Keratinocyte (primary cell): ENCODE results near the gene SSTR5. TPM values are rescaled to one million over a fixed set of nuclear protein-coding genes. Genes with fewer than 3 reads are reported as not detected.

Experiments used
- DNase-seq: peaks from one replicate; pipeline ENCODE4 v3.0.0-alpha.2; 2011; ENCODE audit warnings: low read depth, missing footprints, low spot score
- FAIRE-seq: peaks from 2 replicates; lab custom pipeline; 2011; peaks lifted over from hg19 to GRCh38; lab: Jason Lieb, UNC
- H2AFZ ChIP-seq: 2 replicates; pipeline ENCODE4 v1.6.0; 2012; ENCODE audit warnings: low read length, control low read depth, inconsistent platforms; ENCODE audit not compliant: control insufficient read depth
- H3K27ac ChIP-seq: 2 replicates; pipeline ENCODE4 v1.5.1; 2011; ENCODE audit warnings: low read length; ENCODE audit not compliant: control insufficient read depth, insufficient read depth
- H3K27me3 ChIP-seq: 3 replicates; pipeline ENCODE4 v1.6.0; 2011; ENCODE audit warnings: low read length; ENCODE audit not compliant: control insufficient read depth, insufficient read depth; ENCODE audit errors: extremely low read depth
- H3K36me3 ChIP-seq, 2 experiments: 2 replicates in 1 of 2; 3 replicates in 1 of 2; pipeline ENCODE4 v1.5.1; 2011; ENCODE audit warnings: low read length in 2 of 2, mild to moderate bottlenecking in 1 of 2; ENCODE audit not compliant: control insufficient read depth in 2 of 2, insufficient read depth in 2 of 2; ENCODE audit errors: extremely low read depth in 1 of 2
- H3K4me1 ChIP-seq: 3 replicates; pipeline ENCODE4 v1.5.1; 2011; ENCODE audit warnings: low read length; ENCODE audit not compliant: control insufficient read depth, insufficient read depth; ENCODE audit errors: extremely low read depth
- H3K4me2 ChIP-seq: 3 replicates; pipeline ENCODE4 v1.6.0; 2011; ENCODE audit warnings: low read depth, low read length; ENCODE audit not compliant: control insufficient read depth, insufficient read depth; ENCODE audit errors: extremely low read depth
- H3K4me3 ChIP-seq, 3 experiments: fragments of 200-600 bp in 1 of 3; sonication (generic) in 1 of 3; 2 replicates in 2 of 3; 3 replicates in 1 of 3; pipeline ENCODE4 v1.5.1; 2011 to 2016; ENCODE audit warnings: low read length in 3 of 3, mild to moderate bottlenecking in 3 of 3, control low read depth in 2 of 3, inconsistent platforms in 1 of 3, low read depth in 1 of 3, mixed read lengths in 1 of 3, mixed run types in 1 of 3, moderate library complexity in 1 of 3; ENCODE audit not compliant: control insufficient read depth in 2 of 3, insufficient read depth in 2 of 3; ENCODE audit errors: extremely low read depth in 1 of 3
- H3K79me2 ChIP-seq: 2 replicates; pipeline ENCODE4 v1.6.0; 2012; ENCODE audit warnings: low read length; ENCODE audit not compliant: control insufficient read depth, insufficient read depth
- H3K9ac ChIP-seq: 3 replicates; pipeline ENCODE4 v1.6.0; 2011; ENCODE audit warnings: low read length; ENCODE audit not compliant: control insufficient read depth, insufficient read depth; ENCODE audit errors: extremely low read depth
- H3K9me1 ChIP-seq: 3 replicates; pipeline ENCODE4 v1.6.0; 2011; ENCODE audit warnings: low read length; ENCODE audit not compliant: control insufficient read depth, insufficient read depth; ENCODE audit errors: extremely low read depth
- H3K9me3 ChIP-seq: 2 replicates; pipeline ENCODE4 v1.5.1; 2012; ENCODE audit warnings: low read depth, low read length; ENCODE audit not compliant: control insufficient read depth
- H4K20me1 ChIP-seq: 3 replicates; pipeline ENCODE4 v1.6.0; 2011; ENCODE audit warnings: low read length; ENCODE audit not compliant: control insufficient read depth, insufficient read depth; ENCODE audit errors: extremely low read depth
- EZH2 ChIP-seq: IDR thresholded peaks from one replicate; pipeline ENCODE4 v1.6.1; 2012; ENCODE audit warnings: inconsistent platforms, mild to moderate bottlenecking, low read length, moderate library complexity
- dilution Hi-C: fragments of 300-500 bp; cut with MboI; formaldehyde crosslinking; loops from one replicate; pipeline ENCODE4 v1.7.0; 2020; ENCODE audit warnings: low sequenced_read_pairs; ENCODE audit not compliant: extremely low pct_ligation_motif_present
- polyA plus RNA-seq, 5 experiments: library from polyadenylated mRNA; depleted of rRNA in 3 of 5; stranded (reverse) in 3 of 5; stranded (forward) in 1 of 5; unstranded in 1 of 5; fragments of >200 nt; gene quantifications; 1 replicate in 1 of 5; 2 replicates in 3 of 5; 3 replicates in 1 of 5; pipeline versions ENCODE4 v1.2.1 to v1.2.3, GENCODE V29; 2011 to 2012; ENCODE audit warnings: missing spikeins in 2 of 5, low read depth in 1 of 5, low replicate concordance in 1 of 5
- TF ChIP-seq, protein P1 (sequence below), 3 experiments: IDR thresholded peaks in 1 of 3; conservative IDR thresholded peaks in 1 of 3; optimal IDR thresholded peaks in 1 of 3; 2 replicates in 2 of 3; 3 replicates in 1 of 3; pipeline versions ENCODE3 to v1.5.1; 2011; ENCODE audit warnings: low read length in 3 of 3, mild to moderate bottlenecking in 3 of 3, moderate library complexity in 2 of 3, control low read depth in 1 of 3, inconsistent platforms in 1 of 3; ENCODE audit not compliant: insufficient read depth in 2 of 3; ENCODE audit errors: extremely low read depth in 1 of 3

The SSTR5 gene
- polyA plus RNA-seq, 1 donor (not counting 4 experiments of a cell fraction or from before 2014, with no cell fraction given) = not detected

DNA sequence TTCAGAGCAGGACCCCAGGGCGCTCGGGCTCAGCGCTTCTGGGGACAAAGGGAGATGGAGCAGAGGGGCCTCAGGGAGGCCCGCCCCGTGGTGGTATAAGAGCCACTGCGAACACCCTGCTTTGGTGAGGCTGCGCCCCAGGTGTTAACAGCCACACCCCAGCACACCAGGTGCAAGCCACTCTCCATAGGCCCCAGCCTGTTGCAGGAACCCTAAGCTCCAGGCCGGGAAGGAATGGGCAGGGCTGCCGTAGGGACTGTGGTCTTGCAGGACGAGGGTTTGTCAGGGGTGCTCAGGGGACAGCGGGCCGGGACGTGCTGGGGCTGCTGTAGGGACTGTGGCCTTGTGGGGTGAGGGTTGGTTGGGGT is 17.0 kb upstream of the SSTR5 start:
- Histone ChIP-seq H3K36me3 (no peaks in the 10 kb centered on the region), H3K9me1 (no peaks in the 10 kb centered on the region), H3K9me3 (no peaks in the 10 kb centered on the region), H4K20me1 (no peaks in the 10 kb centered on the region), H3K27me3 (no peaks in the 10 kb centered on the region), H3K4me3 (no peak overlapping the region), H3K9ac (no peak overlapping the region), H2AFZ (no peak overlapping the region), H3K4me1 (no peaks in the 10 kb centered on the region), H3K27ac (no peak overlapping the region), H3K4me2 (no peak overlapping the region), H3K79me2 (no peaks in the 10 kb centered on the region)
- TF ChIP-seq EZH2 = no peak
- TF ChIP-seq, protein P1, sequence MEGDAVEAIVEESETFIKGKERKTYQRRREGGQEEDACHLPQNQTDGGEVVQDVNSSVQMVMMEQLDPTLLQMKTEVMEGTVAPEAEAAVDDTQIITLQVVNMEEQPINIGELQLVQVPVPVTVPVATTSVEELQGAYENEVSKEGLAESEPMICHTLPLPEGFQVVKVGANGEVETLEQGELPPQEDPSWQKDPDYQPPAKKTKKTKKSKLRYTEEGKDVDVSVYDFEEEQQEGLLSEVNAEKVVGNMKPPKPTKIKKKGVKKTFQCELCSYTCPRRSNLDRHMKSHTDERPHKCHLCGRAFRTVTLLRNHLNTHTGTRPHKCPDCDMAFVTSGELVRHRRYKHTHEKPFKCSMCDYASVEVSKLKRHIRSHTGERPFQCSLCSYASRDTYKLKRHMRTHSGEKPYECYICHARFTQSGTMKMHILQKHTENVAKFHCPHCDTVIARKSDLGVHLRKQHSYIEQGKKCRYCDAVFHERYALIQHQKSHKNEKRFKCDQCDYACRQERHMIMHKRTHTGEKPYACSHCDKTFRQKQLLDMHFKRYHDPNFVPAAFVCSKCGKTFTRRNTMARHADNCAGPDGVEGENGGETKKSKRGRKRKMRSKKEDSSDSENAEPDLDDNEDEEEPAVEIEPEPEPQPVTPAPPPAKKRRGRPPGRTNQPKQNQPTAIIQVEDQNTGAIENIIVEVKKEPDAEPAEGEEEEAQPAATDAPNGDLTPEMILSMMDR (optimal IDR thresholded peaks at IDR 0.05 in 1 of 3, IDR thresholded peaks at IDR 0.05 in 1 of 3, conservative IDR thresholded peaks at IDR 0.05 in 1 of 3; ENCODE audit: extremely low read depth in 1 of 3, insufficient read depth in 2 of 3, low read length in 3 of 3) = no peak
- FAIRE-seq (no peak), DNase-seq (no peak)
- dilution Hi-C loops = no loop called here

DNA sequence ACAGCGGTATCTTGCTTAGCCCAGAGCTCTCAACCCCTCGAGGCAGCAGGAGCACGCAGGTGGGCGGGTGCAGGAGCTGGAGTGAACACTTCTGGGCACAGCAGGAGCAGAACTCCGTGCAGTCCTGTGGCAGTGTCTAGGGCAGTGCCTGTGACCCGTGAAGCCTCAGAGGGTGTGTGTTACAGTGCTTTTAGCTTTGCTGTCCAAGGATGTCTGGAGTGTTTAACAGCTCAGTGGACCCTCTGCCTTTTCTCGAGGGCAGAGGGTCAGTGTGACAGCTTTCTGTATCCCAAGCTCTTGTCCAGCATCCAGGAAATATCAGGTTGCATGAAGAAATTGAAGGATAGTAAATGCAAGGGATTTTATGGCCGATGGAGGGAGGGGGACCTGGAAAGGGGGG is 16.4 kb upstream of the SSTR5 start:
- Histone ChIP-seq H3K4me3 (no peak overlapping the region), H3K9me3 (no peaks in the 10 kb centered on the region), H3K27ac (no peak overlapping the region), H3K4me2 (no peak overlapping the region), H3K79me2 (no peaks in the 10 kb centered on the region), H2AFZ (no peak overlapping the region), H4K20me1 (no peaks in the 10 kb centered on the region), H3K4me1 (no peaks in the 10 kb centered on the region), H3K9me1 (no peaks in the 10 kb centered on the region), H3K9ac (no peak overlapping the region), H3K27me3 (no peaks in the 10 kb centered on the region), H3K36me3 (no peaks in the 10 kb centered on the region)
- no peak for FAIRE-seq
- dilution Hi-C loops = no loop called here
- TF ChIP-seq, protein P1 (optimal IDR thresholded peaks at IDR 0.05 in 1 of 3, IDR thresholded peaks at IDR 0.05 in 1 of 3, conservative IDR thresholded peaks at IDR 0.05 in 1 of 3; ENCODE audit: extremely low read depth in 1 of 3, insufficient read depth in 2 of 3, low read length in 3 of 3) = no peak
- no peak for TF ChIP-seq EZH2
- no peak for DNase-seq
